CD4-positive, alpha-beta T cell treated with Interleukin-2 at 100 ng/mL for 4 hours (primary cell): ENCODE data around the gene DOCK8.

Experiments
- DNase-seq: peaks from one replicate; pipeline ENCODE4 v3.0.0-alpha.2; 2020; ENCODE audit warnings: low spot score

Gene DOCK8

GRCh38 chr9:306907-307306, 92.2 kb downstream of the DOCK8 start:
- DNase-seq: peak; percentile 70

GRCh38 chr9:311841-312240, 97.2 kb downstream of the DOCK8 start:
- no peak for DNase-seq

- DNase-seq: no peak
Measured at GRCh38 chr9:312596-313320, 98.1 kb downstream of the DOCK8 start.

- no peak for DNase-seq
Measured at GRCh38 chr9:316382-316965, 101.8 kb downstream of the DOCK8 start.

GRCh38 chr9:318646-319045, 104.0 kb downstream of the DOCK8 start:
- DNase-seq: no peak

- no peak for DNase-seq
Measured at GRCh38 chr9:324971-325370, 110.3 kb downstream of the DOCK8 start.

GRCh38 chr9:326667-327066, 112.0 kb downstream of the DOCK8 start:
- DNase-seq: no peak

- DNase-seq: no peak
Measured at GRCh38 chr9:328453-328852, 113.8 kb downstream of the DOCK8 start.

- no peak for DNase-seq
Measured at GRCh38 chr9:331197-331596, 116.5 kb downstream of the DOCK8 start.

GRCh38 chr9:335373-335772, 120.7 kb downstream of the DOCK8 start:
- DNase-seq: no peak

- no peak for DNase-seq
Measured at GRCh38 chr9:336039-336438, 121.4 kb downstream of the DOCK8 start.

- DNase-seq: no peak
Measured at GRCh38 chr9:338602-339001, 123.9 kb downstream of the DOCK8 start.

- no peak for DNase-seq
Measured at GRCh38 chr9:341634-342421, 127.2 kb downstream of the DOCK8 start.

GRCh38 chr9:343773-344172, 129.1 kb downstream of the DOCK8 start:
- DNase-seq: no peak

GRCh38 chr9:346111-346571, 131.5 kb downstream of the DOCK8 start:
- DNase-seq: no peak

- DNase-seq: no peak
Measured at GRCh38 chr9:347667-348292, 133.1 kb downstream of the DOCK8 start.

- DNase-seq: peak; percentile 3
Measured at GRCh38 chr9:350384-350783, 135.7 kb downstream of the DOCK8 start.

- DNase-seq: no peak
Measured at GRCh38 chr9:351916-352315, 137.3 kb downstream of the DOCK8 start.

- DNase-seq: no peak
Measured at GRCh38 chr9:353077-353476, 138.4 kb downstream of the DOCK8 start.

GRCh38 chr9:354453-354852, 139.8 kb downstream of the DOCK8 start:
- no peak for DNase-seq

GRCh38 chr9:357560-357959, 142.9 kb downstream of the DOCK8 start:
- no peak for DNase-seq

- no peak for DNase-seq
Measured at GRCh38 chr9:362561-363273, 148.1 kb downstream of the DOCK8 start.
